GM21526 (cell line): ENCODE results near the gene C11orf98.
"Not testable (repeated sequence)": the region's sequence is repeated elsewhere in the genome, so short reads cannot be mapped to it uniquely, and the experiment has no call there.

ENCODE experiments used
- ATAC-seq: cut with Tn5 transposase; IDR thresholded peaks from one replicate; pipeline ENCODE4 v1.9.1; 2021; ENCODE audit warnings: moderate library complexity; ENCODE audit not compliant: unreplicated experiment, low FRiP score

C11orf98 gene

DNA sequence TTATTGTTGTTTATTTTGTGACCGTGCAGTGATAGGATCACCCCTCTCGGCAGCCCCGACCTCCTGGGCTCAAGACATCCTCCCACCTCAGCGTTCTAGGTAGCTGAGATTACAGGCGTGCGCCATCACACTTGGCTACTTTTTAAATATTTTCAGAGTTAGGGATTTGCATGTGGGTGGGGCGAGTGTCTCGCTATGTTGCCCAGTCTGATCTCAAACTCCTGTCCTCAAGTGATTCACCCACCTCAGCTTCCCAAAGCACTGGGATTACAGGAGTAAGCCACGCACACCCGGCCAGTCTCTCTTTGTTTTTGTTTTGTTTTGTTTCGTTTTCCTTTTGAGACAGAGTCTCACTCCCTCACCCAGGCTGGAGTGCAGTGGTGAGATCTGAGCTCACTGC is 10.7 kb downstream of the C11orf98 start:
- no peak for ATAC-seq

GRCh38 chr11:62652161-62653006 is 12.6 kb downstream of the C11orf98 start:
- ATAC-seq = peak; percentile 17

DNA sequence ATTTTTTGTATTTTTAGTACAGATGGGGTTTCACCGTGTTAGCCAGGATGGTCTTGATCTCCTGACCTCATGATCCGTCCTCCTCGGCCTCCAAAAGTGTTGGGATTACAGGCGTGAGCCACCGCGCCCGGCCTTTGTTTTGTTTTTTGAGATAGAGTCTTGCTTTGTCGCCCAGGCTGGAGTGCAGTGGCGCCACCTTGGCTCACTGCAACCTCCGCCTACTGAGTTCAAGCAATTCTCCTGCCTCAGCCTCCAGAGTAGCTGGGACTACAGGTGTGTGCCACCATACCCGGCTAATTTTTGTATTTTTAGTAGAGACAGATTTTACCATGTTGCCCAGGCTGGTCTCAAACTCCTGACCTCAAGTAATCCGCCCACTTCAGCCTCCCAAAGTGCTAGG is 14.7 kb downstream of the C11orf98 start:
- ATAC-seq = not testable (repeated sequence)

- no peak for ATAC-seq
Observed at GRCh38 chr11:62649486-62649885, 15.5 kb downstream of the C11orf98 start.

DNA sequence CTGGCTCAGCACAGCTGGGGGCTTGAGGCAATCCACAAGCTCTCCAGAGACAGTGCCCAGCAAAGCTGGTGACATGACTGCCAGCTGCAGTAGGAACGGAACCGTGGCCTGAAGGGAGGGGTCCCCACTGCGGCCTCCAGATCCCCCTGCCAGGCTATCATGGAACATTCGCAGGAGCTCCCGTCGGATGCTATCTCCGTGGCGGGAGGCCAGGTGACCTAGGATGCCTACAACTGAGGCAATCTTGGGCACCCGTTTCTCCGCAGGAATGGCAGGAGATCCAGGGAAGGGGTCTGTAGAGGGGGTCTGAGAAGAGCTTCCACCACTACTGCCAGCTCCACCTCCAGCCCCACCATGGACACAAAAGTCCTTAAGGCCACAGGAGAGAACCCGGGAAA is 16.0 kb downstream of the C11orf98 start:
- ATAC-seq = no peak

GRCh38 chr11:62648185-62648966 is 16.6 kb downstream of the C11orf98 start:
- no peak for ATAC-seq

DNA sequence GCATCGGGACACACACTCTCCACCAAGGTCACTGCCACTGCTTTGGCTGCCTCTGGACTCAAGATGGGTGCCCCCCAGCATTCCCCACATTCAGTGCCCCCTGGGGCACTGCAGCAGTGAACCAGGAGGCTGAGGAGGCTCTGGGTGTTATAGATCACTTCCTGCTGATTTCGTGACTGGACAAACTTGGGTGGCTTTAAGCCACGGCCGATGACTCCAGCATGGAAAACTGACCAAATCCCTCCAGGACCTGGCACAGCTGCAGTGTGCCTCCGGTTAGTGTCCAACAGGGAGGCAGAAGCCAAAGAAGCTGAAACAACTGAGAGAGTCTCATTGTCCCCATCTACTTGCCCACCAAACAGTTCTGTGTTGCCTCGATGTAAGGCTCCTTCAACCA is 17.4 kb downstream of the C11orf98 start:
- ATAC-seq = no peak

- no peak for ATAC-seq
Observed at GRCh38 chr11:62646825-62647608, 18.0 kb downstream of the C11orf98 start.

- peak; percentile 85 for ATAC-seq
Observed at GRCh38 chr11:62645946-62646824, 18.8 kb downstream of the C11orf98 start, which contains the start of gene GANAB. TSS of gene GANAB (minus strand) at chr11:62646613. CDS start at chr11:62646599, 14 bp downstream.

DNA sequence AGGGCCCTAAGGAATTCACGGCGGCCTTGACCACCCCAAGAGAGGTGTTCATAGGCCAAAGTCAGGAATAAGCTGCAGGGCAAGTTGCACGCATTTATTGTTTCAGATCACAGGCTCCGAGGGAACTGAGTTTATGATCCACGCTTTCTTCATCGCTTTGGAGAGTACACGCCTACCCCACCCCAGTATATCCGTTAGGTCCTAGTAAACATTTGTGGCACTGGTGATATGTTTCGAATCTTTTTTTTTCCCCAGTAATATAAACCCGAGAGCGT is 19.4 kb downstream of the C11orf98 start:
- ATAC-seq = peak; percentile 0

DNA sequence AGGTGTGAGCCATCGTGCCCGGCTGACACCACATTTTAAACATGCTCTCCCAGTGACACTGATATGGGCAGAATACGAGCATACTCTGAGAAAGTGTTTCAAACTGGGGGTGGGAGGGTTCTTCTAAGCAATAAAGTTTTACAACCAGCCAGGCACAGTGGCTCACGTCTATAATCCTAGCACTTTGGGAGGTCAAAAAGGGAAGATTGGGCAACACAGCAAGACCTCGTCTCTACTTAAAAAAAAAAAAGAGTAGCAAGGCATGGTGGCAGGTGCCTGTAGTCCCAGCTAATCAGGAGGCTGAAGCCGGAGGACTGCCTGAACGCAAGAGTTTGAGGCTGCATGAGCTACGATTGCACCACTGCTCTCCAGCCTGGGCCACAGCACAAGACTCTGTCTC is 20.8 kb downstream of the C11orf98 start:
- ATAC-seq = no peak

DNA sequence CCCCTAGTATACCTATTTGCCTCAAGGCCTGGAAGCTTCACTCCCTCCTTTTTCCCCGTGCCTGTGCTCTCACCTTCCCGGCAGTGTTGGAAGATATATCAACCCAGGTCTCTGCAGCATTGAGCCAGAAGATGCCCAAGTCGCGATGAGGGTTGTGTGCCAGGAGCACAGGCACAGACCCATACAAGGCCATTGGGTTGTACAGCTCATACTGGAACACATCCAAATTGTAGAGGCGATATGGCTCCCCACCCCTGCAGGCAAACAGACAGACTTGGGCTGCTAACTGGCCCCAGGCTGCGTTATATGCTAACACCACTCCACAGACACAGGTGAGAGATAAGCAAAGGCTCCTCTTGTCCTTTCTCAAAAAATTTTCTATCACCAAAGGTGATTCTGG is 32.5 kb downstream of the C11orf98 start:
- ATAC-seq = no peak

DNA sequence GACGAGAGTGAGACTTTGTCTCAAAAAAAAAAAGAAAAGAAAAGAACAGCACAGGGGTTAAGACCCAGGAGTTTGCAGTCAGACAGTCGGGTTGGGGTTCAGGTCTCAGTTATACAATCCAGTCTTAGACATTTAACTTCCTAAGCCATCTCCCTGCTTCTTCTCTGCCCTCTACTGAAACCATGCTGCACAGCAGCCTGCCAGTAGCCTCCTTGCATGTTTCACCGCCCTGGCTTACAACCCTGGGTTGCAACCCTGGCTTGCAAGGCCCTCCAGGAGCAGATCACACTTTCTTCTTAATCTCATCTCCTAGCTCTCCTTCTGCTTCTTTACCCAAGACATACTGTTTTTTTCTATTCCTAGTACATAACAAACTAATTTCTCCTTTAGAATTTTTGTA is 37.3 kb downstream of the C11orf98 start:
- ATAC-seq = no peak

GRCh38 chr11:62622476-62623089 is 42.4 kb downstream of the C11orf98 start:
- no peak for ATAC-seq

DNA sequence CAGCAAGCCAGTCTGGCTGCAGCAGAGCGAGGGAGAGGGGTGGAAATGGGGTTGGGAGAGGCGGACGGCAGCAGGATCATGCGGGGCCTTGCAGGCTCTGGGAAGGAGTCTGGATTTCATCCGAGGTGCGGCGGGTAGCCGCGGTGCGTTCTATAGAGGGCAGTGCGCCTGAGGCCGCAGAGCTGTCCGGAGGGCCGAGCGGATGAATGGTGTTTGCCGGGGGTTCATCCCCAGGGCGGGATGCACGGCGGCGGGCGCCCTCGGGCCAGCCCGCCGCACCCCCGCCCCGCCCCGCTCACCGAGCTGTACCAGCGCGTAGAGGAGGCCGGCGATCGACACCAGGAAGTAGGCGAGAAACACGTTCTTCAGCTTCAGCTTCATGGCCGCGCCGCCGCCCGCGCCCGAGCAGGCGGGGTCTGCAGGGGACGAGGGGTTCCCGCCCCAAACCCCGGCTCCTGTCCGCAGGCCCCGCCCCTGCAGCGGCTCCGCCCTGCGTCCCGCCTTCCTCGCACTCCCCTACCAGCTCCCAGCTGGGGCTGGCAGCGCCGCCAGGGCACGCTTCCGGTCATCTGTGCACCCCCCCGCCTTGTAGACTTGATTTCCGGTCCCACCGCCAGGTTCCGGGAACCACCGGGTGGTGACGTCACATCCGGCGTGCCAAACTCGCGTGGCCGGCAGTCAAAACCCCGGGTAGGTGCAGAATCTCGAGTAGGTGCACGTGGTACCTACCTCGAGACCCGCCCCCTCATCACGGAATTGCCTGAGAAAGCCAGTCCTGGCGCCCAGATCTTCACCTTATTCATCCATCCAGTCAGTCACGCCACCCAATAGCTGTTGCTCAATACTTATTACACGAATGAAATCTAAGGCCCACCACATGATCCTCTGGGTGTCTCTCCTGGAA is 43.2 kb downstream of the C11orf98 start, which contains the start of gene B3GAT3:
Gene B3GAT3 (minus strand): TSS at position 420 of the 904 bp plus-strand sequence. CDS start 39 bp downstream, at position 381.
- ATAC-seq = peak; percentile 84

DNA sequence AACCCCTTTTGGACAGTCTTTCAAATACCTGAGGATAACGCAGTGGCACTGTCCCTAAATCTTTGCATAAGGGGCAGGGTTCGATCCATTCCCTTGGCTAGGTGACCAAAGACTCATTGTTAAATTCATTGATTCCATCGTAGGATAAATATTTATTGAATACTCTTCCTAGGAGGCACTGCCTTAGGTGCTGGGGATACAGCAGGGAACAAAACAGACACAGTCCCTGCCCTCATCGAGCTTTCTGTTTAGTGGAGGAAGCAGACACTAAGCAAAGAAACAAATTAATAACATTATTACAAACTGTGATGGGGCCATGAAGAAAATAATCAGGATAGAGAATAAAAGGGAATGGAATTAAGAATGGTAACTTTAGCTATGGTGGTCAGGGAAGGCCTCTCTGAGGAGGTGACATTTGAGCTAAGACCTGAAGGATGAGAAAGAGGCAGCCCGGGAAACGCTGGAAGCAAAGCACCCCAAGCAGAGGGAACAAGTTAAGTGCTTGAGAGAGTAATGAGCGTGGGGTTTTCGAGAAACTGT is 43.9 kb downstream of the C11orf98 start:
- ATAC-seq = no peak

DNA sequence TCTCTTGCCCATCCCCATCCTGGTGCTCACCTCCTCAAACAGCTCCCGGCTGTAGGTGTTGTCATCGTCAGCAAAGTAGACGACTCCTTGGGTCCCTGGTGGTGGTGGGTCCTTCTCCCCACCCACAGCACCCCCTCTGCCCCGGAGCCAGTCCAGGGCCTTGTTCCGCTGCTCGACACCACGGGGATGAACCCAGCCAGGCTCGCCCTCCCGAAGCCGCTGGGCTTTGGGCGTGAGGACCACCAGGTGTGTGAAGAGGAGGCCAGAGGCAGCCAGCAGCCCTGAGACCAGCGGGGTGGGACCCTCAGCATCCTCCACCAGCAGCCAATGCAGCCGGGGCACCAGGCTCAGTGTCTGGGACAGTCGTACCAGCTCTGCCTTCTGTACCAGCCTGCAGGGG is 48.1 kb downstream of the C11orf98 start:
- not testable (repeated sequence) for ATAC-seq

- ATAC-seq = no peak
Observed at GRCh38 chr11:62615521-62615920, 49.5 kb downstream of the C11orf98 start.
